NCI-H1105 treated with DMSO at 0.1 percent for 48 hours (cell line): ENCODE measurements around the gene FCMR.
"Not testable (repeated sequence)": the region's sequence is repeated elsewhere in the genome, so short reads cannot be mapped to it uniquely, and the experiment has no call there.

Source experiments
- DNase-seq: peaks from one replicate; lab custom pipeline; 2025; lab: John Stamatoyannopoulos, UW

FCMR gene

DNA sequence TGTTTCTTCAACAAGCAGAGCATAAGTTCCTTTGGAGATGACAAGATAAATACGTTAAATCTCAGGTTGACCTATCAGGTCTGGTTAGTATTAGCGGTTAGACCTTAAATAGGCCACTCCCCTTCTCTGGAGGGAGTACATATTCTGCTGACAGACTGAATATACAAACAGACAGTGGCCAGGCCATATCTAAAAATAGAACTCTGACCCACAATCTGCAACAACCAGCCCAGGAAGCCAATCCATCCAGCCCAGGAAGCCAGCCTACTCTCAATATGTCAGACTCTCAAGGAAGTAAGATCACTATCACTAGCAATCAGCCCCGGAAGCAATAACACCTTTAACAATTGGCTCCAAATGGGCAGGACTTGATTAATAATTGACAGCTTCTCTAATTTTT is 49.6 kb downstream of the FCMR start:
- no peak for DNase-seq

DNA sequence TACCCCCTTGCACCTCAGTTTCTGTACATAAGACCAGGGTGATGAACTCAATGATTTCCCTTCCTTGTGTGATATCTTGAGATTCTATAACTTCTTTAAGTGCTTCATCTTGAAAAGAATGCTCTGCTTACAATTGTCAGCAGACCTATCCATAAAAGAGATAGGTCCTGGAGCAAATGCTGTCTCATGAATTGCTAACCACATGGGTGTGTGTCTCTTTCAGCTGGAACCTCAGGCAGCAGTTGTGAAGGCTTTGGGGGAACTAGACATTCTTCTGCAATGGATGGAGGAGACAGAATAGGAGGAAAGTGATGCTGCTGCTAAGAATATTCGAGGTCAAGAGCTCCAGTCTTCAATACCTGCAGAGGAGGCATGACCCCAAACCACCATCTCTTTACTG is 53.5 kb downstream of the FCMR start:
- DNase-seq: no peak

- no peak for DNase-seq
Measured at GRCh38 chr1:206867716-206868115, 54.0 kb downstream of the FCMR start.

- DNase-seq: no peak
Measured at GRCh38 chr1:206867239-206867638, 54.5 kb downstream of the FCMR start.

DNA sequence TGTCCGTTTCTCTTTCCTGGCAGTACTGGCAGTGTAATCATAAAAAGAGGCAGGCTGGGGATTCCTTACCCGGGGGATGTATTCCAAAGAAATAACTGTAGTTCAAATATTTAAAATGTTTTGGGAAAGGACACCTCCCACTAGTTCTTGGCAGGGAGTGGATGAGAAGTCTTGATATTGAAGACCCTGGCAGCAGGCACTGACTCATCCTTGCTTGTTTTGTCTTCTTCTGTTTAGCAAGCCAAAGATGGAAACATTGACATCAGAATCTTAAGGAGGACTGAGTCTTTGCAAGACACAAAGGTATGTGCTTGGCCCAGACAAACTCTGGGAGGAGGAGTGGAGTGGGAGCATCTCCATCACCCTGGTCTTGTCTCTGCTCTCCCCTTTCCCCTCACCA is 55.7 kb downstream of the FCMR start:
- no peak for DNase-seq

- peak; percentile 49 for DNase-seq
Measured at GRCh38 chr1:206864939-206865671, 56.6 kb downstream of the FCMR start, which contains the start of gene IL20. IL20 (plus strand) TSS chr1:206865623; CDS start chr1:206865853, 230 bp downstream.

GRCh38 chr1:206863266-206863665 is 58.5 kb downstream of the FCMR start:
- DNase-seq: no peak

GRCh38 chr1:206860165-206860564 is 61.6 kb downstream of the FCMR start:
- DNase-seq: no peak

DNA sequence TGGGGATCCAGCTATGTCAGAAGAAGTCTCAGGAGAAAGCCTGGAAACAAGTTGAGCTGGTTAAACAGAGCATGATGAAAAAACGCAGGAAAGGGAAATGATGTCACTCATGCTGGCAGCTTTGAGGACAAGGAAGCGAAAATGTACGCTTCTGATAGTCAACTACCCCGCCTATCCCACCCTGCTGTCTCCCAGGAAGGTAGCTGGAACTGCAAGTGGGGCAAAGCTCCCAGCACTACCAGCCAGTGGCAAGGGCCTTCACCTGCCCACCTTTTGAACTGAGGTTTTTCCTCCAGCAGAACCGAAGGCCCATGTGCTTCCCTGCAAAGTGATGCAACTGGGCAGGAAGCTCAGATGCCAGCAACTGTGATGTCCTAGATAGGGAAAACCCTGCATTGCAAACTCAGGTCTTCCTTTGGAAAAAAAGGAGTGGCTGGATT is 62.6 kb downstream of the FCMR start:
- DNase-seq: no peak

DNA sequence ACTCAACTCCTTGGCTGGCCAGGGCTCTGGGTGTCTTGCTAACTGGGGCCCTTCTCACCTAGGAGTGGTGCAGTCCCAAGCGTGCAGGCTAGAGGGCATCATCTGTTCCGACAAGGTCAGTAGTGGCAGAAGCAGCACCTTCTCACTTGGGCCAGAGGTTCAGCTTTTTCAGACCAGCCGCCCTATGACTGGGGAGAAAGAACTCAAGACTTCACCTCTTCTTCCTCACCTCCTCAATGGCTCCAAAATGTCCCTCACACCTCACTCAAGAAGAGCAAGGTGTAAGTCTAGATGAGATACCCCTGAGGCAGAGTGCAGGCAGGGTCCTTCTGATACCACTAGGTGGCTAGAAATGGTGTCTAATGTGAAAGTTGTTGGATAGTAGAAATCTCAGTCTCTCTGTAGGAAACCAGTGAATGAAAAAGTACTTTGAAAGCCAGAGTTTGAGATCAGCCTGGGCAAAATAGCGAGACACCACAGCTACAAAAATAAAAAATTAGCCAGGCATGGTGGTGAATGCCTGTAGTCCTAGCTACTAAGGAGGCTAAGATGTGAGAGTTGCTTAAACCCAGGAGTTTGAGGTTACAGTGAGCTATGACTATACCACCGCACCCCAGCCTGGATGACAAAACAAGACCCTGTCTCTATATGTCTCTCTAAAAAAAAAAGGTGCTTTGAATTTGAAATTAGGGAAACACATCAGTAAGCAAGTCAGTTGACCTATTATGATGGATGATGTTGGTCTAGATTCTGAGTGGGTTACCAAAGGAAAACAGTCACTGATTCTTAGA is 64.9 kb downstream of the FCMR start:
- no peak for DNase-seq

DNA sequence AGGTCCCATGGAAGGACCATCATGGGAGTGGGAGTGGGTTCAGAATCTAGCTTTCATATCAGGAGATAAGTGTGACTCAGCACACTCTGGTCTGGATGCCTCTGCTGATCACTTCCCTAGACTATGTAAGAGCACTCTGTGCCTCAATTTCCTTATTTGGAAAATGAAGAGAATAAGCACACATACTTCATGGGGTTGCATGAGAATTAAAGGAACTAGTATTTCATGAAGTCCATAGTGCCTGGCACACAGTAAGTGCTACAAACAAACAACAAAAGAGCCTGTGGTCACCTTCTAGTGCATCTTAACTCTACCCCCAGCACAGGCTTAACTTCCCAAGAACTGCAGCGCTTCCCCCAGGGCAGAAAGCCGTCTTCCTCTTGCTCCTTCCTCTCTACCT is 65.9 kb downstream of the FCMR start:
- no peak for DNase-seq

DNA sequence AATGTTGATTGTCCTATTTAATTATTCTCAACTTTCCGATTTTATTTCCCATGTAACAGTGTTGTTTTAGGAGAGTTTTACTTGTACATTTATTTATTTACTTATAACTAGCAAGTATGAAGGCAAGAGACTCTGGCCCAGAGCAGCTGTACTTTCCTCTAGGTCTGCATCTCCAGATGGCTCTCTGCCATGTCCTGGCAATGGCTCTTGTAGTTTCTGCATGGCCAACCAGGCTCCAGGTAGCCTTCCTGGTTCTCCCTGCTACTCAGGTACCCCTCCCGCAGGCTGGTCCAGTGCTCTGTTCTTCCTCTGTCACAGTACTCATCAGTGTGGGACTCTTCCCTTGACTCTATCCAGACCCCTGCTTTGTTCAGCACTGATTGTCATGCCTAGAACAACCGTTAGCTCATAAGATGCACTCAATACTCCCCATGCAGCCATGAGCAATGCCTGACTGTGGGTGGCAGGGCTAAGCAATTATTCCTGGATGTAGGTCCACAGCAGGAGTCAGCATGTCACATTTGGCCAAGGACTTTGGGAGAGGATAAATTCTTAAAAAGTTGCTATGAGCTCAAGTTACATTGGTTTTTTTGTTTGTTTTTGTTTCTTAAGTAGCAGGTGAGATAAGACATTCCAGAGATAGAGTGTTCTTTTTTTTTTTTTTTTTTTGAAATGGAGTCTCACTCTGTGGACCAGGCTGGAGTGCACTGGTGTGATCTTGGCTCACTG is 67.2 kb downstream of the FCMR start:
- no peak for DNase-seq

DNA sequence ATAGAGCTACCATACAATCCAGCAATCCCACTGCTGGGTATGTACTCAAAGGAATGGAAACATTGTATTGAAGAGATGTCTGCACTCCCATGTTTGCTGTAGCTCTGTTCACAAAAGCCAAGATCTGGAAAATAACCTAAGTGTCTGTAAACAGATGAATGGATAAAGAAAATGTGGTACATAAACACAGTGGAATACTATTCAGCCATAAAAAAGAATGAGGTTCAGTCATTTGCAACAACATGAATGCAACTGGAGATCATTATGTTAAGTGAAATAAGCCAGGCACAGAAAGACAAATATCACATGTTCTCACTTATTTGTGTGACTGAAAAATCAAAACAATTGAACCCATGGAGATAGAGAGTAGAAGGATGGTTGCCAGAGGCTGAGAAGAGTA is 68.0 kb downstream of the FCMR start:
- not testable (repeated sequence) for DNase-seq
